HepG2 (cell line): ENCODE data around the gene FCRLA. TPM values are rescaled to one million over a fixed set of nuclear protein-coding genes. Genes with fewer than 3 reads are reported as not detected.

ENCODE experiments used
- AHDC1 ChIP-seq: sonication (generic); formaldehyde crosslinking; IDR thresholded peaks from 2 replicates; pipeline ENCODE4 v1.5.1; 2020; ENCODE audit warnings: mild to moderate bottlenecking, missing genetic modification reagents, borderline replicate concordance
- CCDC6 ChIP-seq: sonication (generic); formaldehyde crosslinking; IDR thresholded peaks from 2 replicates; pipeline ENCODE4 v1.8.1; 2022; ENCODE audit warnings: mild to moderate bottlenecking, missing genetic modification reagents, moderate library complexity
- IKZF5 ChIP-seq: IDR thresholded peaks from 2 replicates; pipeline ENCODE4 v1.6.1; 2018; ENCODE audit warnings: missing genetic modification reagents, mild to moderate bottlenecking, missing compliant biosample characterization
- ISL2 ChIP-seq: sonication (generic); formaldehyde crosslinking; IDR thresholded peaks from 2 replicates; pipeline ENCODE4 v1.5.0; 2020; ENCODE audit warnings: missing genetic modification reagents
- JUNB ChIP-seq: sonication (generic); formaldehyde crosslinking; IDR thresholded peaks from 2 replicates; pipeline ENCODE4 v1.8.0; 2022; ENCODE audit warnings: missing genetic modification reagents, mild to moderate bottlenecking, borderline replicate concordance
- KIAA2018 ChIP-seq: sonication (generic); formaldehyde crosslinking; IDR thresholded peaks from 2 replicates; pipeline ENCODE4 v1.5.0; 2020; ENCODE audit warnings: mild to moderate bottlenecking, missing genetic modification reagents, borderline replicate concordance
- SRF ChIP-seq: IDR thresholded peaks from 2 replicates; pipeline ENCODE4 v1.6.1; 2011; ENCODE audit warnings: mild to moderate bottlenecking, low read depth, low read length, moderate library complexity
- TBP ChIP-seq: sonication (generic); formaldehyde crosslinking; IDR thresholded peaks from 2 replicates; pipeline ENCODE4 v1.5.0; 2020; ENCODE audit warnings: missing genetic modification reagents
- TFDP2 ChIP-seq: sonication (generic); formaldehyde crosslinking; IDR thresholded peaks from 2 replicates; pipeline ENCODE4 v1.4.0; 2020; ENCODE audit warnings: missing genetic modification reagents
- ZC3H13 ChIP-seq: sonication (generic); formaldehyde crosslinking; IDR thresholded peaks from 2 replicates; pipeline ENCODE4 v1.8.1; 2023; ENCODE audit warnings: mild to moderate bottlenecking, missing genetic modification reagents, moderate library complexity
- ZFP62 ChIP-seq: sonication (generic); formaldehyde crosslinking; IDR thresholded peaks from 2 replicates; pipeline ENCODE4 v1.4.0; 2020; ENCODE audit warnings: missing genetic modification reagents
- ZNF17 ChIP-seq: sonication (generic); formaldehyde crosslinking; IDR thresholded peaks from 2 replicates; pipeline ENCODE4 v1.5.0; 2020; ENCODE audit warnings: mild to moderate bottlenecking, missing genetic modification reagents
- ZNF33A ChIP-seq: sonication (generic); formaldehyde crosslinking; IDR thresholded peaks from 2 replicates; pipeline ENCODE4 v1.5.1; 2020; ENCODE audit warnings: missing genetic modification reagents, mild to moderate bottlenecking, moderate library complexity, borderline replicate concordance
- ZSCAN21 ChIP-seq: sonication (generic); formaldehyde crosslinking; IDR thresholded peaks from 2 replicates; pipeline ENCODE4 v1.8.0; 2022; ENCODE audit warnings: mild to moderate bottlenecking, missing genetic modification reagents, moderate library complexity, borderline replicate concordance
- polyA plus RNA-seq, 8 experiments: library from polyadenylated mRNA; depleted of rRNA in 3 of 8; stranded (reverse) in 7 of 8; unstranded in 1 of 8; fragments of >200 nt; fragmentation: Illumina TruSeq in 4 of 8; extraction: Trizol in 4 of 8; gene quantifications; 2 replicates each; pipeline versions ENCODE4 v1.2.1 to v1.2.3, GENCODE V29; 2011 to 2016; ENCODE audit warnings: low read depth in 4 of 8, missing spikeins in 1 of 8, mixed read lengths in 1 of 8; ENCODE audit not compliant: insufficient read depth in 1 of 8
- total RNA-seq, 5 experiments: library from RNA; depleted of rRNA; stranded (reverse); fragments of >200 nt; fragmentation: Illumina TruSeq; extraction: Trizol; gene quantifications; 2 replicates each; pipeline ENCODE4 v1.2.3, GENCODE V29; 2016; ENCODE audit warnings: low read depth in 1 of 5

The FCRLA gene
- total and polyA plus RNA-seq, 2 of the 13 experiments (the other 11 are each of a cell fraction or from before 2014, with no cell fraction given) = not detected

GRCh38 chr1:161702250-161702649 is 4.8 kb upstream of the FCRLA start (continued):
- TF ChIP-seq IKZF5 (peak; percentile 71; the same call in 1 of the 2 replicates), TBP (CRISPR knock-in tag) (no peak), ZC3H13 (CRISPR knock-in tag) (no peak), KIAA2018 (no peak), TFDP2 (no peak), JUNB (CRISPR knock-in tag) (no peak), ISL2 (peak; percentile 54; the same call in 1 of the 2 replicates), ZNF17 (no peak), SRF (no peak), ZNF33A (CRISPR knock-in tag) (no peak), ZSCAN21 (CRISPR knock-in tag) (no peak), AHDC1 (CRISPR knock-in tag) (no peak), ZFP62 (CRISPR knock-in tag) (no peak), CCDC6 (no peak)
